Activated CD4-positive, alpha-beta T cell treated with anti-CD3 and anti-CD28 coated beads, Interleukin-2, amount 50 U/mL, for 4 hours (primary cell): ENCODE results near the gene CD53.
"Not testable (repeated sequence)": the region's sequence is repeated elsewhere in the genome, so short reads cannot be mapped to it uniquely, and the experiment has no call there.

ENCODE experiments used
- DNase-seq, 2 experiments: peaks; one replicate each; pipeline ENCODE4 v3.0.0-alpha.2; 2020

The CD53 gene

DNA sequence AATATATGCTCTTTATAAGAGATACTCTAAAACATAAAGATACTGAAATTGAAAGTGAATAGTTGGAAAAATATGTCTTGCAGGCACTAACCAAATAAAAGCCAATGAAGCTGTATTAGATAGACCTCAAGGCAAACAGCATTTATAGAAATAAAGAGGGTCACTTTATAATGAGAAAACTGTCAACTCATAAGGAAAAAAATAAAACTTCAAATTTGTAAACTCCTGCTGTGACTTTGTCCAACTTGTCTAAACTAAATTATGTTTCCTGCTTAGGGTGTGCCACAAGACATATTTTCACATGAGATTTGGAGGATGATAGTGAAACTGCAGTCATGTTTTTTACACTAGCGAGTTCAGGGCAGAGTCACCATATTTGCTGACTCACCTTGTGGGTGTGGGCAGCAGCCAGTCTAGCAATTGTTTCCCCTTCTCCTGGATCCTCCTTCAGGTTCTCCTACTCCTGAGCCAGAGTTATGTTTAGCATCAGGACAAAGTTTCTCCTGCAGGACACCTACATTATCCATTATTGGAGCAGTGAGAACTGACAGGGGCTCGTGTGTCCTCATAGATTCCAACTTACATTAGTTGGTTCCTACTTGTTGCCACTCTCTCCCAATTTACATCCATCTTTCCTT, 43.8 kb downstream of the CD53 start:
- DNase-seq, result no peak

DNA sequence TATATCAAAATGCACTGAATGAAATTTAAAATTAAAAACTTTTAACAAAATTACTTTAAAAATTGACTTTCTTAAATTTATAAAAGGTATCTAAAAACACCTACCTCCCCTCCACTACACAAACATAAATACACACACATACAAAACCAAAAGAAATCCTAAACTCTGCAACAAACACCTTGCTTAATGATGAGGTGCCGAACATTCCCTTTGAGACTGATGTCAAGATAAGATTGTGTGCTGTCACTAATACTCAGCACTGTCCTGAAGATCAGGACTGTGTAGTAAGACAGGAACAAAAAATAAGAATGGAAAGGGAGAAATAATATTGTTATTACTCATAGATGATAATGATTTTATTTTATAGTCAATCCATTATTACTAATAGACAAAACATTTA, 45.1 kb downstream of the CD53 start:
- no peak for DNase-seq

GRCh38 chr1:110921953-110922352, 49.0 kb downstream of the CD53 start:
- no peak for DNase-seq

GRCh38 chr1:110927484-110928075, 54.6 kb downstream of the CD53 start:
- no peak for DNase-seq

GRCh38 chr1:110928191-110928590, 55.2 kb downstream of the CD53 start:
- DNase-seq, result no peak

DNA sequence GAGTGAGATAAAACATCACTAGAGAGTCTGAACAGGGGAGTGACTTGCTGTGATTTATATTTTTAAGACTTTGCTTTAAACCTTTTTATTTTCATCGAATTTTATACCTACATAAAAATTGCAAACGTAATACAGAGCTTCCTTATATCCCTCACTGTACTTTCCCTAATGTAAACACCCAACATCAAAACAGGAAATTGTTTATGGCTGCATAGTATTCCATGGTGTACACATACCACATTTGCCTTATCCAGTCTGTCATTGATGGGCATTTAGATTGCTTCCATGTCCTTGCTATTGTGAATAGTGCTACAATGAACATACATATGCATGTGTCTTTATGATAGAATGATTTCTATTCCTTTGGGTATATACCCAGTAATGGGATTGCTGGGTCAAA, 56.0 kb downstream of the CD53 start:
- no peak for DNase-seq

- DNase-seq, result not testable (repeated sequence)
Observed at GRCh38 chr1:110931097-110931496, 58.1 kb downstream of the CD53 start.

DNA sequence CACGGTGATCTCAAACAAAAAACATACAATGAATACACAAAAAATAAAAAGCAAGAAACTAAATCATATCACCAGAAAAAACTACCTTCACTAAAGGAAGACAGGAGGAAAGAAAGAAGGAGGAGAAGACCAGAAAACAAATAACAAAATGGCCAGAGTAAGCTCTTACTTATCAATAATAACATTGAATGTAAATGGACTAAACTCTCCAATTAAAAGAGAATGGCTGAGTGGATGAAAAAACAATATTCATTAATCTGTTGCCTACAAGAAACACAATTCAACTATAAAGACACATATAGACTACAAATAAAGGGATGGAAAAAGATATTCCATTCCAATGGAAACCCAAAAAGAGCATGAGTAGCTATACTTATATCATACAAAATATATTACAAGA, 63.6 kb downstream of the CD53 start:
- DNase-seq, result no peak

GRCh38 chr1:110944806-110945205, 71.9 kb downstream of the CD53 start:
- no peak for DNase-seq

DNA sequence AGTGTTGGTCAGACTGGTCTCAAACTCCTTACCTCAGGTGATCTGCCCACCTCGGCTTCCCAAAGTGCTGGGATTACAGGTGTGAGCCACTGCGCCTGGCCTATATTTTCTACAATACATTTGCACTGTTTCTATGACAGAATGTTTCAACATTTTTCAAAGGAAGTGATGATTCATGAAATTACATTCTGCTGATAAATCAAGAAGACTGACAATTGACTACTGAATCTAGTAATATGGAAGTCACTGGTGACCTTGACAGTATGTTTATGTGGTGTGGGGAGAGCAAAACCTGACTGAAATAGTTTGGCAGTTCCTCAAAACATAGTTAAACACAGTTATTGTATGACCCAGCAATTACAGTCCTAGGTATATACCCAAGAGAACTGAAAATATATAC, 72.7 kb downstream of the CD53 start:
- DNase-seq, result no peak

- no peak for DNase-seq
Observed at GRCh38 chr1:110948038-110948810, 75.3 kb downstream of the CD53 start.
